SIG-M5 treated with dmso at 0.1 percent for 504 hours (cell line): ENCODE data around the gene DTX1.

Source experiments
- DNase-seq: peaks from one replicate; lab custom pipeline; 2025; ENCODE audit not compliant: unreplicated experiment; lab: John Stamatoyannopoulos, UW

The DTX1 gene

GRCh38 chr12:113070117-113070906 is 13.8 kb downstream of the DTX1 start:
- no peak for DNase-seq

GRCh38 chr12:113071135-113072112 is 14.9 kb downstream of the DTX1 start:
- no peak for DNase-seq

GRCh38 chr12:113072136-113072535 is 15.6 kb downstream of the DTX1 start:
- no peak for DNase-seq

- no peak for DNase-seq
Observed at GRCh38 chr12:113073586-113073985, 17.1 kb downstream of the DTX1 start.

- DNase-seq, result no peak
Observed at GRCh38 chr12:113075137-113075683, 18.7 kb downstream of the DTX1 start.

- no peak for DNase-seq
Observed at GRCh38 chr12:113077057-113077858, 20.7 kb downstream of the DTX1 start.

GRCh38 chr12:113077859-113078255 is 21.3 kb downstream of the DTX1 start:
- DNase-seq, result no peak

GRCh38 chr12:113081873-113082272 is 25.3 kb downstream of the DTX1 start:
- DNase-seq, result no peak

- DNase-seq, result no peak
Observed at GRCh38 chr12:113082486-113083148, 26.1 kb downstream of the DTX1 start.

GRCh38 chr12:113083863-113084435 is 27.4 kb downstream of the DTX1 start:
- DNase-seq, result no peak

- DNase-seq, result no peak
Observed at GRCh38 chr12:113086249-113087164, 30.0 kb downstream of the DTX1 start.

- no peak for DNase-seq
Observed at GRCh38 chr12:113087193-113087592, 30.7 kb downstream of the DTX1 start.

GRCh38 chr12:113088037-113088436 is 31.5 kb downstream of the DTX1 start:
- no peak for DNase-seq

- no peak for DNase-seq
Observed at GRCh38 chr12:113088971-113089756, 32.6 kb downstream of the DTX1 start.

- DNase-seq, result no peak
Observed at GRCh38 chr12:113089839-113090238, 33.3 kb downstream of the DTX1 start.

- no peak for DNase-seq
Observed at GRCh38 chr12:113090740-113091139, 34.2 kb downstream of the DTX1 start.

GRCh38 chr12:113091506-113091905 is 35.0 kb downstream of the DTX1 start:
- no peak for DNase-seq
